Uterus (tissue), 4 donors: Measurements from ENCODE around the gene NKAPD1. TPM values are rescaled to one million over a fixed set of nuclear protein-coding genes. Genes with fewer than 3 reads are reported as not detected.

Experiments used
- DNase-seq, 2 donors: peaks; one replicate each; pipeline ENCODE4 v3.0.0-alpha.2; 2019 to 2020
- H3K27ac ChIP-seq, 2 donors: fragments of 200-600 bp; sonication (generic); 1 replicate in 1 of 2; 2 replicates in 1 of 2; pipeline ENCODE4 v1.5.1; 2016 to 2018
- H3K27me3 ChIP-seq, 2 donors: fragments of 200-600 bp; sonication (generic); one replicate each; pipeline ENCODE4 v1.5.1; 2018 to 2019; ENCODE audit warnings: control low read depth in 1 of 2
- H3K36me3 ChIP-seq, 2 donors: fragments of 200-600 bp; sonication (generic); one replicate each; pipeline ENCODE4 v1.5.1; 2019; ENCODE audit warnings: control low read depth in 1 of 2
- H3K4me1 ChIP-seq, 2 donors: fragments of 200-600 bp; sonication (generic); one replicate each; pipeline ENCODE4 v1.5.1; 2018 to 2019; ENCODE audit warnings: control low read depth in 1 of 2
- H3K4me3 ChIP-seq, 2 donors: fragments of 200-600 bp; sonication (generic); 1 replicate in 1 of 2; 2 replicates in 1 of 2; pipeline ENCODE4 v1.5.1; 2018 to 2019; ENCODE audit warnings: mild to moderate bottlenecking in 1 of 2
- H3K9me3 ChIP-seq, 2 donors: fragments of 200-600 bp; sonication (generic); one replicate each; pipeline ENCODE4 v1.5.1; 2019; ENCODE audit warnings: control low read depth in 1 of 2
- CTCF ChIP-seq, 4 experiments: fragments of 200-600 bp in 2 of 4; fragments of 450-650 bp in 2 of 4; sonication (generic) in 2 of 4; IDR thresholded peaks; one replicate each; pipeline ENCODE4 v1.5.1; 2016 to 2019; ENCODE audit warnings: antibody characterized with exemption in 4 of 4, mild to moderate bottlenecking in 2 of 4, moderate library complexity in 1 of 4
- POLR2A ChIP-seq, 2 donors: fragments of 450-650 bp; IDR thresholded peaks; one replicate each; pipeline ENCODE4 v1.6.1; 2016; ENCODE audit warnings: antibody characterized with exemption in 2 of 2, mild to moderate bottlenecking in 1 of 2, moderate library complexity in 1 of 2
- intact Hi-C: fragments of 100-400 bp; cut with DNase I; formaldehyde crosslinking; loops from one replicate; pipeline ENCODE4 v1.15.1; 2023; ENCODE audit warnings: low total_unique reads
- total RNA-seq, 4 donors: library from RNA; depleted of rRNA in 3 of 4; stranded (reverse); fragments of >200 nt in 3 of 4; gene quantifications; one replicate each; pipeline versions ENCODE4 v1.1.0 to v1.2.4, GENCODE V29; 2014 to 2023
- donor health status: DM: yes; HTN: yes; CAD: no.

The NKAPD1 gene
- total RNA-seq, 4 donors from 2014 or later, result 2.3 to 32.9 (median 14.3) TPM

- Histone ChIP-seq H3K4me3 (no peak overlapping the region), H3K4me1 (no peaks in the 10 kb centered on the region), H3K36me3 (no peaks in the 10 kb centered on the region), H3K9me3 (no peaks in the 10 kb centered on the region), H3K27ac (no peak overlapping the region), H3K27me3 (no peaks in the 10 kb centered on the region)
- no peak for DNase-seq
- intact Hi-C loops, result no loop called here
- TF ChIP-seq CTCF (IDR thresholded peaks at IDR 0.05), result no peak
- no peak for TF ChIP-seq POLR2A (IDR thresholded peaks at IDR 0.05)
Observed at GRCh38 chr11:112049777-112050176, 24.3 kb upstream of the NKAPD1 start.

- TF ChIP-seq POLR2A (IDR thresholded peaks at IDR 0.05) (no peak), CTCF (IDR thresholded peaks at IDR 0.05) (no peak)
- DNase-seq, result no peak
- Histone ChIP-seq H3K4me3 (no peak overlapping the region), H3K27ac (no peak overlapping the region), H3K36me3 (no peaks in the 10 kb centered on the region), H3K9me3 (no peaks in the 10 kb centered on the region), H3K4me1 (no peaks in the 10 kb centered on the region), H3K27me3 (no peaks in the 10 kb centered on the region)
- intact Hi-C loops, result no loop called here
Observed at GRCh38 chr11:112050721-112051120, 23.4 kb upstream of the NKAPD1 start.

- Histone ChIP-seq H3K4me1 (no peaks in the 10 kb centered on the region), H3K9me3 (no peaks in the 10 kb centered on the region), H3K36me3 (no peaks in the 10 kb centered on the region), H3K27me3 (no peaks in the 10 kb centered on the region), H3K27ac (no peak overlapping the region), H3K4me3 (no peak overlapping the region)
- no peak for DNase-seq
- intact Hi-C loops, result no loop called here
- TF ChIP-seq POLR2A (IDR thresholded peaks at IDR 0.05) (no peak), CTCF (IDR thresholded peaks at IDR 0.05) (no peak)
Observed at GRCh38 chr11:112051768-112052167, 22.3 kb upstream of the NKAPD1 start.

DNA sequence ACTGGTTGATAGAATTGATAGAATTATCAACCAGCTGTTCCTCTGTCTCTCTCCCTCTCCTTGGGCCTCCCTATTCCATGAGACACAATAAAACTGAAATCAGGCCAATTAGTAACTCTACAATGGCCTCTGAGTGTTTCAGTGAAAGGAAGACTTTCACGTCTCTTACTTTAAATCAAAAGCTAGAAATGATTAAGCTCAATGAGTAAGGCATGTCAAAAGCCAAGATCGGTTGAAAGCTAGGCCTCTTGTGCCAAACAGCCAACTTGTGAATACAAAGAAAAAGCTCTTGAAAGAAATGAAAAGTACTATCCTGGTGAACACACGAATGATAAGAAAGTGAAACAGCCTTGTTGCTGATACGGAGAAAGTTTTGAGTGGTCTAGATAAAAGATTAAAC lies 16.9 kb upstream of the NKAPD1 start:
- Histone ChIP-seq H3K27me3 (no peaks in the 10 kb centered on the region), H3K9me3 (no peaks in the 10 kb centered on the region), H3K36me3 (no peaks in the 10 kb centered on the region), H3K4me3 (no peak overlapping the region), H3K4me1 (no peaks in the 10 kb centered on the region), H3K27ac (no peak overlapping the region)
- no peak for DNase-seq
- intact Hi-C loops, result no loop called here
- no peak for TF ChIP-seq CTCF (IDR thresholded peaks at IDR 0.05)
- TF ChIP-seq POLR2A (IDR thresholded peaks at IDR 0.05), result no peak

DNA sequence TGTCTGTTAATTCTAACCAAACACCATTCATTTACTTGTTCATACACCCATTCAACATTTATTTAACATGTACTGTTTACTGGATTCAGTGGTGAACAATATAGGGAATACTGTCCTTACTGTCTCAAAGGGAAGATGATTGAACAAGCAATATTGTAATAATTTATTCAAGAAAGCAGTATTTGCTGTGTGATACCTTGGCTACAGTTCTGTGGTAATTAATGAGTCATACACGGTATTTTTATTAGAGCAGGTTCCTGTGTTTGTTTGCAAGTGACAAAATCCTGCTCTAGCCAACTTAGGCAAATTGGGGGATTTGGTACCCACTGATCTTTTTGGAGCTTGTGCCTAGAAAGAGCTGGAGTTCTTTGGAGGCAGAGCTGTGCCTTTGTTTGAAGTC lies 16.0 kb upstream of the NKAPD1 start:
- intact Hi-C loops, result no loop called here
- TF ChIP-seq CTCF (IDR thresholded peaks at IDR 0.05) (no peak), POLR2A (IDR thresholded peaks at IDR 0.05) (no peak)
- no peak overlapping the region for H3K4me3 ChIP-seq
- H3K9me3 ChIP-seq, result no peaks in the 10 kb centered on the region
- no peaks in the 10 kb centered on the region for H3K4me1 ChIP-seq
- H3K27me3 ChIP-seq, result no peaks in the 10 kb centered on the region
- H3K36me3 ChIP-seq, result no peaks in the 10 kb centered on the region
- no peak for DNase-seq
- H3K27ac ChIP-seq, result no peak overlapping the region
